Measurements from ENCODE around the gene RNF123.
A peak's percentile ranks its signal among the peaks of the same experiment; 100 is the strongest.

The RNF123 gene

DNA sequence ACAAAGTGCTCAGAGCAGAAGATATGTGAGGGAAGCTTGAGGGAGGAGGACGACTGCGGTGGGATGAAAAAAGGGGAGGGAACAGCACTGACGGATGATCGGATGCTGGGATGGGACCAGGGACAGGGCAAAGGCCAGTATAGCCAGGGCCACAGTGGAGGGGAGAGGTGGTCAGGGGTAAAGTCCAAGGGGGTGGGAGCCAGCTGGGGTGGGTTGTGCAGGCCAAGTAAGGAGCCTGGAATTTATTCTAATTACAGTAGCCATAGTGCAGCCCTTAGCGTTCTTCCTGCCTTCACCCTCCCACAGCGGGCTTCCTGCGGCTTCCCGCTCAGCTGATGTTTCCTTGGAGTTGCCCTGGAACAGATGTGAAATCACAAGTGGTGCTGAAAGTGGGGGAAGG lies 22.8 kb upstream of the RNF123 start:
- Histone ChIP-seq H3K4me2 (ENCODE audit: low read length) (no peak overlapping the region), H3K4me1 (ENCODE audit: insufficient read depth, low read length, severe bottlenecking) (no peaks in the 10 kb centered on the region), H3K9me2 (ENCODE audit: low read depth, low read length) (no peaks in the 10 kb centered on the region), H3K36me3 (ENCODE audit: insufficient read depth, low read length) (no peaks in the 10 kb centered on the region), H2AFZ (ENCODE audit: low read length) (no peak overlapping the region), H3K9me3 (ENCODE audit: low read length) (no peaks in the 10 kb centered on the region), H3K79me2 (ENCODE audit: insufficient read depth, low read length) (no peaks in the 10 kb centered on the region), H3K27ac (ENCODE audit: low read depth, low read length, poor library complexity, severe bottlenecking) (no peak overlapping the region), H3K27me3 (ENCODE audit: insufficient read depth, low read length) (no peaks in the 10 kb centered on the region), H4K20me1 (ENCODE audit: insufficient read depth, low read length) (no peaks in the 10 kb centered on the region), H3F3A (ENCODE audit: insufficient read depth, low read length) (no peaks in the 10 kb centered on the region), H3K4me3 (ENCODE audit: low read depth, low read length, poor library complexity, severe bottlenecking) (no peak overlapping the region), H3K9ac (ENCODE audit: low read length) (no peak overlapping the region)
- TF ChIP-seq, protein P1, sequence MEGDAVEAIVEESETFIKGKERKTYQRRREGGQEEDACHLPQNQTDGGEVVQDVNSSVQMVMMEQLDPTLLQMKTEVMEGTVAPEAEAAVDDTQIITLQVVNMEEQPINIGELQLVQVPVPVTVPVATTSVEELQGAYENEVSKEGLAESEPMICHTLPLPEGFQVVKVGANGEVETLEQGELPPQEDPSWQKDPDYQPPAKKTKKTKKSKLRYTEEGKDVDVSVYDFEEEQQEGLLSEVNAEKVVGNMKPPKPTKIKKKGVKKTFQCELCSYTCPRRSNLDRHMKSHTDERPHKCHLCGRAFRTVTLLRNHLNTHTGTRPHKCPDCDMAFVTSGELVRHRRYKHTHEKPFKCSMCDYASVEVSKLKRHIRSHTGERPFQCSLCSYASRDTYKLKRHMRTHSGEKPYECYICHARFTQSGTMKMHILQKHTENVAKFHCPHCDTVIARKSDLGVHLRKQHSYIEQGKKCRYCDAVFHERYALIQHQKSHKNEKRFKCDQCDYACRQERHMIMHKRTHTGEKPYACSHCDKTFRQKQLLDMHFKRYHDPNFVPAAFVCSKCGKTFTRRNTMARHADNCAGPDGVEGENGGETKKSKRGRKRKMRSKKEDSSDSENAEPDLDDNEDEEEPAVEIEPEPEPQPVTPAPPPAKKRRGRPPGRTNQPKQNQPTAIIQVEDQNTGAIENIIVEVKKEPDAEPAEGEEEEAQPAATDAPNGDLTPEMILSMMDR (IDR thresholded peaks at IDR 0.05; ENCODE audit: low read length), result no peak
- TF ChIP-seq EZH2 (IDR thresholded peaks at IDR 0.05; ENCODE audit: borderline replicate concordance, low read length), result no peak

DNA sequence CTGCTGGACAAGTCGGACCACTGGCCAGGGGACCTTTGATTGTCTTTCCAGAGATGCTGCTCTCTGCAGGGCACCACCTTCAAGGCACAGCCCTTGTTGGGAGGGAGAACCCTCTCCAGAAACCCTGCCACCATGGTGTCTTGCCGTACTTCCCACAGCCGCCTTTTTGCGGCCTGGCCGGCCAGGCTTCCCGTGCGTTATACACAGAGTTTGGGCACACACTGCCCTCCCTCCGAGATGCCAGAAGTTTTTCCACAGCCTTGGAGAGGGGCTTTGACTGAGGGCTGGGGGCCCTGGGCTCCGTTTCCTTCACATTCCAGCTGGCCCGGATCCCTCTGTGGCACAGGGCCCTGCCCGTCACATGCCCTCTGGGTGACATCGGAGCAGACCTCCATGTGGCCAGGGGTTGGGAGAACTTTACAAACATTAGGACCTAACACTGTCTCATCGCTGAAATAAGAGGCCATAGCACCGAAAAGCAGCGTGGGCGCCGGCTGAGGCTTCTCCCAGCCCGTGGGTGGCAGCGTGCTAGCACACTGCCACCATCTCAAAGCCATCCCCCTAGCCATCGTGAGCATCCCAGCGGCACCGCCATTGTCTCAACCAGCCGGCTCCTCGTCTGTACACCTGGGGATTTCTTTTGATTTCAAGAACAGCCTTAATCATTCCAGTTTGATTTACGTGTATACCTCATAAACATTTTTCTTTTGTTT lies 21.5 kb upstream of the RNF123 start:
- H4K20me1 ChIP-seq (ENCODE audit: insufficient read depth, low read length), result no peaks in the 10 kb centered on the region
- no peak overlapping the region for H2AFZ ChIP-seq (ENCODE audit: low read length)
- peaks cover 6% of the 10 kb centered on the region for H3K4me1 ChIP-seq (ENCODE audit: insufficient read depth, low read length, severe bottlenecking)
- no peaks in the 10 kb centered on the region for H3K27me3 ChIP-seq (ENCODE audit: insufficient read depth, low read length)
- H3K9me3 ChIP-seq (ENCODE audit: low read length), result no peaks in the 10 kb centered on the region
- TF ChIP-seq, protein P1 (IDR thresholded peaks at IDR 0.05; ENCODE audit: low read length), result no peak
- TF ChIP-seq EZH2 (IDR thresholded peaks at IDR 0.05; ENCODE audit: borderline replicate concordance, low read length), result no peak
- no peaks in the 10 kb centered on the region for H3K79me2 ChIP-seq (ENCODE audit: insufficient read depth, low read length)
- no peaks in the 10 kb centered on the region for H3F3A ChIP-seq (ENCODE audit: insufficient read depth, low read length)
- no peak overlapping the region for H3K9ac ChIP-seq (ENCODE audit: low read length)
- H3K36me3 ChIP-seq (ENCODE audit: insufficient read depth, low read length), result no peaks in the 10 kb centered on the region
- no peak overlapping the region for H3K27ac ChIP-seq (ENCODE audit: low read depth, low read length, poor library complexity, severe bottlenecking)
- no peaks in the 10 kb centered on the region for H3K9me2 ChIP-seq (ENCODE audit: low read depth, low read length)
- no peak overlapping the region for H3K4me3 ChIP-seq (ENCODE audit: low read depth, low read length, poor library complexity, severe bottlenecking)
- H3K4me2 ChIP-seq (ENCODE audit: low read length), result no peak overlapping the region

DNA sequence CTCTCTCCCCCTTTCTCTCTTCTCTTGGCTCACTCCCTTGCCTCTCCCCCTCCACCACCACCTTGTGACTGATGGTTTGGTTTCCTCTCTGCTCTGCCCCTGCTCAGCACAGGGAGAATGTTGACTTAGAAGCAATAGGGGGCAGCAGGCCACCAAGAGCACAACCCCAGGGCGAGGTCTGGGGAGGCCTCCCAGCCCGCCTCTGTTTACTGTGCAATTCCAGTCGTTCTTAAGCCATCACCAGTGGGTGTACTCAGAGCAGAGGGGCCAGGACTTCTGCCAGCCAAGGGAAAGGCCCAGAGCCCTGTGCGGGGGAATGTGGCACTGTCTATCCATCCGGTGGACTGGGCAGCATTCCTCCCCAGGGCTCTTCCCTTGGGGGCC lies 21.0 kb upstream of the RNF123 start:
- TF ChIP-seq, protein P1 (IDR thresholded peaks at IDR 0.05; ENCODE audit: low read length), result peak; percentile 14; the same call in 1 of the 2 replicates
- no peak for TF ChIP-seq EZH2 (IDR thresholded peaks at IDR 0.05; ENCODE audit: borderline replicate concordance, low read length)
- no peak overlapping the region for H3K4me3 ChIP-seq (ENCODE audit: low read depth, low read length, poor library complexity, severe bottlenecking)

More for the DNA sequence above, 21.0 kb upstream of the RNF123 start:
- Histone ChIP-seq H3K36me3 (ENCODE audit: insufficient read depth, low read length) (no peaks in the 10 kb centered on the region), H3K4me2 (ENCODE audit: low read length) (no peak overlapping the region), H3K9me2 (ENCODE audit: low read depth, low read length) (no peaks in the 10 kb centered on the region), H3K27me3 (ENCODE audit: insufficient read depth, low read length) (no peaks in the 10 kb centered on the region), H3F3A (ENCODE audit: insufficient read depth, low read length) (no peaks in the 10 kb centered on the region), H3K4me1 (ENCODE audit: insufficient read depth, low read length, severe bottlenecking) (peaks cover 11% of the 10 kb centered on the region), H3K27ac (ENCODE audit: low read depth, low read length, poor library complexity, severe bottlenecking) (no peak overlapping the region), H3K79me2 (ENCODE audit: insufficient read depth, low read length) (no peaks in the 10 kb centered on the region), H3K9me3 (ENCODE audit: low read length) (no peaks in the 10 kb centered on the region), H3K9ac (ENCODE audit: low read length) (no peak overlapping the region), H2AFZ (ENCODE audit: low read length) (no peak overlapping the region), H4K20me1 (ENCODE audit: insufficient read depth, low read length) (no peaks in the 10 kb centered on the region)

All from OCI-LY1 (cell line).